ENCODE results near the gene CD300C.

Gene CD300C

GRCh38 chr17:74532115-74532514 is 13.8 kb downstream of the CD300C start:
- no peak for TF ChIP-seq CTCF (IDR thresholded peaks at IDR 0.05; ENCODE audit: control insufficient read depth, extremely low read depth, insufficient read depth)
- H3K4me3 ChIP-seq (ENCODE audit: low read depth, low read length): no peak overlapping the region
- no peak for DNase-seq (ENCODE audit: low read depth)

- no peak for DNase-seq (ENCODE audit: low read depth)
- TF ChIP-seq CTCF (IDR thresholded peaks at IDR 0.05; ENCODE audit: control insufficient read depth, extremely low read depth, insufficient read depth): no peak
- no peak within 1 kb of the TSS for H3K4me3 ChIP-seq (ENCODE audit: low read depth, low read length)
These were observed 14.6 kb downstream of the CD300C start, which contains the start of gene CD300LB for GRCh38 chr17:74531231-74531761. TSS of gene CD300LB (minus strand) at chr17:74531475. CDS start at chr17:74531350, 125 bp downstream.

- DNase-seq (ENCODE audit: low read depth): no peak
- TF ChIP-seq CTCF (IDR thresholded peaks at IDR 0.05; ENCODE audit: control insufficient read depth, extremely low read depth, insufficient read depth): no peak
- no peak overlapping the region for H3K4me3 ChIP-seq (ENCODE audit: low read depth, low read length)
These were observed 15.1 kb downstream of the CD300C start for GRCh38 chr17:74530831-74531150.

- no peak for DNase-seq (ENCODE audit: low read depth)
- no peak for TF ChIP-seq CTCF (IDR thresholded peaks at IDR 0.05; ENCODE audit: control insufficient read depth, extremely low read depth, insufficient read depth)
- no peak overlapping the region for H3K4me3 ChIP-seq (ENCODE audit: low read depth, low read length)
These were observed 16.7 kb downstream of the CD300C start for GRCh38 chr17:74529243-74529642.

GRCh38 chr17:74528491-74529199 is 17.3 kb downstream of the CD300C start:
- no peak for TF ChIP-seq CTCF (IDR thresholded peaks at IDR 0.05; ENCODE audit: control insufficient read depth, extremely low read depth, insufficient read depth)
- no peak for DNase-seq (ENCODE audit: low read depth)
- H3K4me3 ChIP-seq (ENCODE audit: low read depth, low read length): no peak overlapping the region

- no peak for DNase-seq (ENCODE audit: low read depth)
- H3K4me3 ChIP-seq (ENCODE audit: low read depth, low read length): no peak overlapping the region
- TF ChIP-seq CTCF (IDR thresholded peaks at IDR 0.05; ENCODE audit: control insufficient read depth, extremely low read depth, insufficient read depth): no peak
These were observed 18.2 kb downstream of the CD300C start for GRCh38 chr17:74527756-74528155.

GRCh38 chr17:74527081-74527480 is 18.8 kb downstream of the CD300C start:
- TF ChIP-seq CTCF (IDR thresholded peaks at IDR 0.05; ENCODE audit: control insufficient read depth, extremely low read depth, insufficient read depth): no peak
- no peak for DNase-seq (ENCODE audit: low read depth)

More at GRCh38 chr17:74527081-74527480, 18.8 kb downstream of the CD300C start:
- no peak overlapping the region for H3K4me3 ChIP-seq (ENCODE audit: low read depth, low read length)

Data from LNCaP clone FGC (cell line).